OCI-LY1 (cell line): ENCODE data around the gene NECAP2.

Source experiments
- CTCF ChIP-seq: fragments of 200-600 bp; sonication (generic), shearing (Covaris generic); IDR thresholded peaks from 2 replicates; pipeline ENCODE4 v1.5.1; 2017; ENCODE audit warnings: mild to moderate bottlenecking, antibody characterized with exemption, low read length, moderate library complexity, mixed read lengths
- EZH2 ChIP-seq: fragments of 200-600 bp; sonication (generic), shearing (Covaris generic); IDR thresholded peaks from 2 replicates; pipeline ENCODE4 v1.8.0; 2017; ENCODE audit warnings: borderline replicate concordance, mixed run types, mild to moderate bottlenecking, antibody characterized with exemption, low read length, moderate library complexity, mixed read lengths

GRCh38 chr1:16459352-16459925 is 18.9 kb downstream of the NECAP2 start:
- TF ChIP-seq CTCF (no peak), EZH2 (no peak)
